DOHH2 (cell line): ENCODE data around the gene IGSF9B.

Experiments used
- EZH2phosphoT487 ChIP-seq: fragments of 200-600 bp; sonication (generic); IDR thresholded peaks from 2 replicates; pipeline ENCODE4 v1.6.1; 2017; ENCODE audit warnings: borderline replicate concordance, mild to moderate bottlenecking, antibody characterized with exemption, low read length, moderate library complexity, mixed read lengths
- TF ChIP-seq, protein P1 (sequence below): fragments of 200-600 bp; sonication (generic); IDR thresholded peaks from one replicate; pipeline ENCODE4 v1.5.1; 2014; ENCODE audit warnings: antibody characterized with exemption, mild to moderate bottlenecking, low read depth, low read length; ENCODE audit not compliant: poor library complexity, severe bottlenecking

DNA sequence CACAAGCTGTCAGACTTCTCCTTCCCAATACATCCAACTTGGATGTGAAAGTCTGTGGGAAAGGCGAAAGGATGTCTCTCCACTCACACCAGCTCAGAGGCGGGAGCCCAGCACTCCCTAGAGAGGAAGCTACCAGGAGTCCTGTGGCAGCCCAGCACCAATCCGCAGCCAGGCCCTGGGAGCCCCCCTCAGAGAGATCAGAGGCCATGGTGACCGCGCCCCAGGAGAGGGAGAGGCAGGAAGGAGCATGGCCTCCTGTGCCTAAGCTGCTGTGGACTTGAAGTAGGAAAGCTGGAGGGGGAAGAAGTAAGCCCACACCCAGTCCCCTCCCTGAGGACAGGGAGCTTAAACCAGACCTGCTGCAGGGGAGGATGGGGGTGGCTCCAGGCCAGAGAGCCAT is 24.4 kb upstream of the IGSF9B start:
- TF ChIP-seq, protein P1, sequence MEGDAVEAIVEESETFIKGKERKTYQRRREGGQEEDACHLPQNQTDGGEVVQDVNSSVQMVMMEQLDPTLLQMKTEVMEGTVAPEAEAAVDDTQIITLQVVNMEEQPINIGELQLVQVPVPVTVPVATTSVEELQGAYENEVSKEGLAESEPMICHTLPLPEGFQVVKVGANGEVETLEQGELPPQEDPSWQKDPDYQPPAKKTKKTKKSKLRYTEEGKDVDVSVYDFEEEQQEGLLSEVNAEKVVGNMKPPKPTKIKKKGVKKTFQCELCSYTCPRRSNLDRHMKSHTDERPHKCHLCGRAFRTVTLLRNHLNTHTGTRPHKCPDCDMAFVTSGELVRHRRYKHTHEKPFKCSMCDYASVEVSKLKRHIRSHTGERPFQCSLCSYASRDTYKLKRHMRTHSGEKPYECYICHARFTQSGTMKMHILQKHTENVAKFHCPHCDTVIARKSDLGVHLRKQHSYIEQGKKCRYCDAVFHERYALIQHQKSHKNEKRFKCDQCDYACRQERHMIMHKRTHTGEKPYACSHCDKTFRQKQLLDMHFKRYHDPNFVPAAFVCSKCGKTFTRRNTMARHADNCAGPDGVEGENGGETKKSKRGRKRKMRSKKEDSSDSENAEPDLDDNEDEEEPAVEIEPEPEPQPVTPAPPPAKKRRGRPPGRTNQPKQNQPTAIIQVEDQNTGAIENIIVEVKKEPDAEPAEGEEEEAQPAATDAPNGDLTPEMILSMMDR: no peak
- TF ChIP-seq EZH2phosphoT487: no peak
